SK-N-SH (cell line): ENCODE measurements around the gene DDX39B. TPM values are rescaled to one million over a fixed set of nuclear protein-coding genes. Genes with fewer than 3 reads are reported as not detected.

ENCODE experiments used
- CTCF ChIA-PET: fragments of 300-600, 350-600 bp; formaldehyde crosslinking; extraction: SDS; loops from one replicate; lab custom pipeline; 2021; lab: Yijun Ruan, JAX
- POLR2A ChIA-PET: fragments of 350-600 bp; sonication (Branson Sonifier 250); formaldehyde crosslinking; extraction: SDS; loops from one replicate; lab custom pipeline; 2020; ENCODE audit warnings: antibody characterized with exemption, inconsistent platforms; lab: Yijun Ruan, JAX
- DNase-seq: peaks from one replicate; pipeline ENCODE4 v3.0.0; 2012
- H2AFZ ChIP-seq: fragments of 200-600 bp; sonication (generic); 2 replicates; pipeline ENCODE4 v1.8.1; 2016; ENCODE audit warnings: antibody characterized with exemption, mild to moderate bottlenecking, low read depth
- H3F3A ChIP-seq: fragments of 200-600 bp; sonication (generic); replicated peaks from 2 replicates; pipeline ENCODE3; 2016; ENCODE audit warnings: antibody characterized with exemption, mild to moderate bottlenecking; ENCODE audit not compliant: insufficient read depth
- H3K27ac ChIP-seq, 2 experiments: fragments of 200-500 bp in 1 of 2; fragments of 200-600 bp in 1 of 2; sonication (Bioruptor generic) in 1 of 2; sonication (generic), shearing (Covaris generic) in 1 of 2; 2 replicates each; pipeline versions ENCODE4 v1.5.1 to v1.6.1; 2014 to 2016; ENCODE audit warnings: low read depth in 2 of 2, inconsistent platforms in 1 of 2, low read length in 1 of 2, mild to moderate bottlenecking in 1 of 2, mixed read lengths in 1 of 2
- H3K27me3 ChIP-seq: fragments of 200-600 bp; sonication (generic), shearing (Covaris generic); 2 replicates; pipeline ENCODE4 v1.6.1; 2016; ENCODE audit warnings: mixed run types; ENCODE audit not compliant: insufficient read depth
- H3K36me3 ChIP-seq, 2 experiments: fragments of 200-500 bp in 1 of 2; fragments of 200-600 bp in 1 of 2; sonication (Bioruptor generic) in 1 of 2; sonication (generic) in 1 of 2; replicated peaks in 1 of 2; 2 replicates each; pipeline versions ENCODE3 to v1.5.1; 2014 to 2016; ENCODE audit warnings: low read length in 1 of 2, mild to moderate bottlenecking in 1 of 2; ENCODE audit not compliant: insufficient read depth in 2 of 2, control insufficient read depth in 1 of 2
- H3K4me1 ChIP-seq, 2 experiments: fragments of 200-500 bp in 1 of 2; fragments of 200-600 bp in 1 of 2; sonication (Bioruptor generic) in 1 of 2; sonication (generic), shearing (Covaris generic) in 1 of 2; 2 replicates each; pipeline versions ENCODE4 v1.5.1 to v1.6.1; 2014 to 2016; ENCODE audit warnings: low read depth in 1 of 2, low read length in 1 of 2, mixed run types in 1 of 2; ENCODE audit not compliant: insufficient read depth in 2 of 2, control insufficient read depth in 1 of 2
- H3K4me2 ChIP-seq: fragments of 200-600 bp; sonication (generic), shearing (Covaris generic); 2 replicates; pipeline ENCODE4 v1.6.1; 2017; ENCODE audit warnings: mixed run types
- H3K4me3 ChIP-seq, 2 experiments: fragments of 200-500 bp in 1 of 2; fragments of 200-600 bp in 1 of 2; sonication (Bioruptor generic) in 1 of 2; sonication (generic), shearing (Covaris generic) in 1 of 2; 2 replicates each; pipeline versions ENCODE4 v1.5.1 to v1.8.1; 2014 to 2016; ENCODE audit warnings: low read depth in 2 of 2, inconsistent platforms in 1 of 2, low read length in 1 of 2, mild to moderate bottlenecking in 1 of 2, mixed read lengths in 1 of 2, moderate library complexity in 1 of 2
- H3K79me2 ChIP-seq: fragments of 200-600 bp; sonication (generic); 2 replicates; pipeline ENCODE4 v1.8.1; 2017; ENCODE audit warnings: mild to moderate bottlenecking; ENCODE audit not compliant: insufficient read depth
- H3K9ac ChIP-seq: fragments of 200-600 bp; sonication (generic); 2 replicates; pipeline ENCODE4 v1.6.1; 2017; ENCODE audit warnings: mixed run types
- H3K9me2 ChIP-seq: fragments of 200-600 bp; sonication (generic); 2 replicates; pipeline ENCODE4 v1.6.1; 2017; ENCODE audit warnings: mixed run types
- H3K9me3 ChIP-seq: fragments of 200-600 bp; sonication (generic); 2 replicates; pipeline ENCODE4 v1.6.1; 2017; ENCODE audit warnings: mixed run types, mild to moderate bottlenecking, moderate library complexity
- H4K20me1 ChIP-seq: fragments of 200-600 bp; sonication (generic); 2 replicates; pipeline ENCODE4 v1.6.1; 2017; ENCODE audit warnings: mild to moderate bottlenecking, mixed run types; ENCODE audit not compliant: insufficient read depth
- EP300 ChIP-seq, 2 experiments: IDR thresholded peaks; 2 replicates each; pipeline versions ENCODE4 v1.4.0 to v1.6.1; 2012; ENCODE audit warnings: borderline replicate concordance in 1 of 2, low read depth in 1 of 2, low read length in 1 of 2
- GABPA ChIP-seq: IDR thresholded peaks from 2 replicates; pipeline ENCODE4 v1.4.0; 2012; ENCODE audit warnings: low read depth, mild to moderate bottlenecking
- MEF2A ChIP-seq: IDR thresholded peaks from 2 replicates; pipeline ENCODE4 v1.4.0; 2012; ENCODE audit warnings: low read depth, borderline replicate concordance
- POLR2AphosphoS5 ChIP-seq: IDR thresholded peaks from 2 replicates; pipeline ENCODE4 v1.6.1; 2012; ENCODE audit warnings: low read depth, low read length
- WGBS: methylation state at CpG from one replicate; pipeline ENCODE4 v1.1.6; 2017; ENCODE audit warnings: low lambda C conversion rate; 5-methylcytosine and 5-hydroxymethylcytosine counted together
- polyA plus RNA-seq, 3 experiments: library from polyadenylated mRNA; depleted of rRNA; stranded (reverse); fragments of >200 nt; gene quantifications; 2 replicates each; pipeline ENCODE4 v1.2.3, GENCODE V29; 2012
- TF ChIP-seq, protein P1 (sequence below): IDR thresholded peaks from 2 replicates; pipeline ENCODE4 v1.6.1; 2012; ENCODE audit warnings: mild to moderate bottlenecking, low read depth, low read length, moderate library complexity
- TF ChIP-seq, protein P2 (sequence below): fragments of 200-600 bp; sonication (generic); IDR thresholded peaks from 2 replicates; pipeline ENCODE4 v1.6.1; 2017; ENCODE audit warnings: antibody characterized with exemption, mild to moderate bottlenecking, moderate library complexity

The DDX39B gene
- polyA plus RNA-seq, 1 of the 3 experiments (the other 2 are of a cell fraction) = 502 TPM

DNA sequence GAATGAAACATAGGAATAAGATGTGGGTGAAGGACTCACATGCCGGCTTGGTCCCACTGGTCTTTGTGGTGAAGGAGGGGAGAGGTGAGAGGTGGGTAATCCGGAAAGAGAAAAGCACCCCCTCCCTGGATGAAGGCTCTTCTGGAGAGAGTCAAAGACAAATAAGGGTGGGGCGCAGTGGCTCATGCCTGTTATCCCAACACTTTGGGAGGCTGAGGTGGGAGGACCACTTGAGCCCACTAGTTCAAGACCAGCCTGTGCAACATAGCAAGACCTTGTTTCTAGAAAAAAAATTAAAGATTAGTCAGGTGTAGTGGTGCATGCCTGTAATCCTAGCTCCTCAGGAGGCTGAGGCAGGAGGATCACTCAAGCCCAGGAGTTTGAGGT, 37.3 kb upstream of the DDX39B start:
- no peak overlapping the region for H3K4me2 ChIP-seq
- H3K9me3 ChIP-seq = no peaks in the 10 kb centered on the region
- H3K27ac ChIP-seq = no peak overlapping the region
- no peaks in the 10 kb centered on the region for H3F3A ChIP-seq
- DNase-seq = no peak
- ChIA-PET CTCF (interaction anchor here (2.4 to 17.6 kb wide), 3 partner anchors 10 to 21 kb away, joined by 10 to 312 read pairs (median 29); no protein-coding TSS in a partner anchor), POLR2A (no interaction called here)
- H3K79me2 ChIP-seq = no peaks in the 10 kb centered on the region
- H3K4me3 ChIP-seq = no peak overlapping the region
- H4K20me1 ChIP-seq = no peaks in the 10 kb centered on the region
- peaks cover 0 to 11% of the 10 kb centered on the region in 2 experiments; a peak in 1 of 4 replicates for H3K4me1 ChIP-seq
- TF ChIP-seq EP300 (IDR thresholded peaks at IDR 0.05; ENCODE audit: borderline replicate concordance in 1 of 2, low read depth in 1 of 2, low read length in 1 of 2) (no peak), MEF2A (no peak), POLR2AphosphoS5 (no peak)
- TF ChIP-seq, protein P1, sequence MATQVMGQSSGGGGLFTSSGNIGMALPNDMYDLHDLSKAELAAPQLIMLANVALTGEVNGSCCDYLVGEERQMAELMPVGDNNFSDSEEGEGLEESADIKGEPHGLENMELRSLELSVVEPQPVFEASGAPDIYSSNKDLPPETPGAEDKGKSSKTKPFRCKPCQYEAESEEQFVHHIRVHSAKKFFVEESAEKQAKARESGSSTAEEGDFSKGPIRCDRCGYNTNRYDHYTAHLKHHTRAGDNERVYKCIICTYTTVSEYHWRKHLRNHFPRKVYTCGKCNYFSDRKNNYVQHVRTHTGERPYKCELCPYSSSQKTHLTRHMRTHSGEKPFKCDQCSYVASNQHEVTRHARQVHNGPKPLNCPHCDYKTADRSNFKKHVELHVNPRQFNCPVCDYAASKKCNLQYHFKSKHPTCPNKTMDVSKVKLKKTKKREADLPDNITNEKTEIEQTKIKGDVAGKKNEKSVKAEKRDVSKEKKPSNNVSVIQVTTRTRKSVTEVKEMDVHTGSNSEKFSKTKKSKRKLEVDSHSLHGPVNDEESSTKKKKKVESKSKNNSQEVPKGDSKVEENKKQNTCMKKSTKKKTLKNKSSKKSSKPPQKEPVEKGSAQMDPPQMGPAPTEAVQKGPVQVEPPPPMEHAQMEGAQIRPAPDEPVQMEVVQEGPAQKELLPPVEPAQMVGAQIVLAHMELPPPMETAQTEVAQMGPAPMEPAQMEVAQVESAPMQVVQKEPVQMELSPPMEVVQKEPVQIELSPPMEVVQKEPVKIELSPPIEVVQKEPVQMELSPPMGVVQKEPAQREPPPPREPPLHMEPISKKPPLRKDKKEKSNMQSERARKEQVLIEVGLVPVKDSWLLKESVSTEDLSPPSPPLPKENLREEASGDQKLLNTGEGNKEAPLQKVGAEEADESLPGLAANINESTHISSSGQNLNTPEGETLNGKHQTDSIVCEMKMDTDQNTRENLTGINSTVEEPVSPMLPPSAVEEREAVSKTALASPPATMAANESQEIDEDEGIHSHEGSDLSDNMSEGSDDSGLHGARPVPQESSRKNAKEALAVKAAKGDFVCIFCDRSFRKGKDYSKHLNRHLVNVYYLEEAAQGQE = no peak
- TF ChIP-seq, protein P2, sequence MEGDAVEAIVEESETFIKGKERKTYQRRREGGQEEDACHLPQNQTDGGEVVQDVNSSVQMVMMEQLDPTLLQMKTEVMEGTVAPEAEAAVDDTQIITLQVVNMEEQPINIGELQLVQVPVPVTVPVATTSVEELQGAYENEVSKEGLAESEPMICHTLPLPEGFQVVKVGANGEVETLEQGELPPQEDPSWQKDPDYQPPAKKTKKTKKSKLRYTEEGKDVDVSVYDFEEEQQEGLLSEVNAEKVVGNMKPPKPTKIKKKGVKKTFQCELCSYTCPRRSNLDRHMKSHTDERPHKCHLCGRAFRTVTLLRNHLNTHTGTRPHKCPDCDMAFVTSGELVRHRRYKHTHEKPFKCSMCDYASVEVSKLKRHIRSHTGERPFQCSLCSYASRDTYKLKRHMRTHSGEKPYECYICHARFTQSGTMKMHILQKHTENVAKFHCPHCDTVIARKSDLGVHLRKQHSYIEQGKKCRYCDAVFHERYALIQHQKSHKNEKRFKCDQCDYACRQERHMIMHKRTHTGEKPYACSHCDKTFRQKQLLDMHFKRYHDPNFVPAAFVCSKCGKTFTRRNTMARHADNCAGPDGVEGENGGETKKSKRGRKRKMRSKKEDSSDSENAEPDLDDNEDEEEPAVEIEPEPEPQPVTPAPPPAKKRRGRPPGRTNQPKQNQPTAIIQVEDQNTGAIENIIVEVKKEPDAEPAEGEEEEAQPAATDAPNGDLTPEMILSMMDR = no peak
- H3K36me3 ChIP-seq = no peaks in the 10 kb centered on the region
- H3K27me3 ChIP-seq = no peaks in the 10 kb centered on the region
- H3K9ac ChIP-seq = no peak overlapping the region
- H3K9me2 ChIP-seq = no peaks in the 10 kb centered on the region
- no peak overlapping the region for H2AFZ ChIP-seq
- 85% methylated on average over 3 of the region's 3 CpGs for WGBS

DNA sequence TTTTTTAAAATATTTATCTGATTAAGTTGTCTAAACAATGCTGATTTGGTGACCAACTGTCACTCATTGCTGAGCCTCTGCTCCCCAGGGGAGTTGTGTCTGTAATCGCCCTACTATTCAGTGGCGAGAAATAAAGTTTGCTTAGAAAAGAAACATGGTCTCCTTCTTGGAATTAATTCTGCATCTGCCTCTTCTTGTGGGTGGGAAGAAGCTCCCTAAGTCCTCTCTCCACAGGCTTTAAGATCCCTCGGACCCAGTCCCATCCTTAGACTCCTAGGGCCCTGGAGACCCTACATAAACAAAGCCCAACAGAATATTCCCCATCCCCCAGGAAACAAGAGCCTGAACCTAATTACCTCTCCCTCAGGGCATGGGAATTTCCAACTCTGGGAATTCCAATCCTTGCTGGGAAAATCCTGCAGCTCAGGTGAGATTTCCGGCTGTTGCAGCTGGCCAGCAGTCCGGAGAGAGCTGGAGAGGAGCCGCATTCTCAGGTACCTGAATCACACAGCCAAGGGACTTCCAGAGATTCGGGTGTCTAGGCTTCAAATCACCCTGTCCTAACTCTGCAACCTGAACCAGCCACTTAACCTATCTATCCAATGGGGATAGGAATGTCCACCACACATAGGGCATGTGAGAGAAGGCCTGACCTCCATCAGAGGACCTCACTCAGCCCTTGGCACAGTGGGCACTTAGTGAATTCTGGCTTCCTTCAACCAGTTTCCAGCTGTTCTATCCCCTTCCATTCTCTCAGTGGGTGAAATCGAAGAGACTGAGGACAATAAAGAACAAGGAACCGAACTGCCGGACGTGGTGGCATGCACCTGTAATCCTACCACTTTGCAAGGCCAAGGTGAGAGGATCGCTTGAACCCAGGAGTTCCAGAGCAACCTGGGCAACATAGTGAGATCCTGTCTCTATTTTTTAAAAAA, 36.6 kb upstream of the DDX39B start:
- Histone ChIP-seq H3K79me2 (no peaks in the 10 kb centered on the region), H3K27me3 (no peaks in the 10 kb centered on the region), H4K20me1 (no peaks in the 10 kb centered on the region), H3K9me2 (no peaks in the 10 kb centered on the region), H3K4me1 (peaks cover 0 to 11% of the 10 kb centered on the region in 2 experiments; a peak in 1 of 4 replicates), H3K27ac (no peak overlapping the region), H3K9ac (no peak overlapping the region), H3K4me2 (no peak overlapping the region), H2AFZ (no peak overlapping the region), H3K9me3 (no peaks in the 10 kb centered on the region), H3K36me3 (no peaks in the 10 kb centered on the region), H3K4me3 (no peak overlapping the region), H3F3A (no peaks in the 10 kb centered on the region)
- 68% methylated on average over 12 of the region's 12 CpGs for WGBS
- no peak for DNase-seq
- ChIA-PET POLR2A (no interaction called here), CTCF (interaction anchor here (0.8 to 17.6 kb wide), 4 partner anchors 11 to 111 kb away, joined by 3 to 312 read pairs (median 18); partner anchors contain the start of genes ATP6V1G2 and NFKBIL1)
- TF ChIP-seq GABPA = no peak
